Right renal pelvis (tissue), 4 donors: ENCODE data around the gene EXOC6B. TPM values are rescaled to one million over a fixed set of nuclear protein-coding genes. Genes with fewer than 3 reads are reported as not detected.

Experiments used
- DNase-seq, 4 donors: peaks; one replicate each; pipeline ENCODE4 v3.0.0-alpha.2; 2013; ENCODE audit warnings: low read depth in 4 of 4, low spot score in 3 of 4, missing footprints in 1 of 4
- polyA plus RNA-seq, 4 donors: library from polyadenylated mRNA; unstranded; fragments of 120-200 nt; gene quantifications; one replicate each; pipeline ENCODE4 v1.2.1, GENCODE V29; 2013; ENCODE audit not compliant: insufficient read length in 4 of 4

EXOC6B gene
- polyA plus RNA-seq, 4 donors, result 20.8 to 25.5 (median 23.7) TPM

DNA sequence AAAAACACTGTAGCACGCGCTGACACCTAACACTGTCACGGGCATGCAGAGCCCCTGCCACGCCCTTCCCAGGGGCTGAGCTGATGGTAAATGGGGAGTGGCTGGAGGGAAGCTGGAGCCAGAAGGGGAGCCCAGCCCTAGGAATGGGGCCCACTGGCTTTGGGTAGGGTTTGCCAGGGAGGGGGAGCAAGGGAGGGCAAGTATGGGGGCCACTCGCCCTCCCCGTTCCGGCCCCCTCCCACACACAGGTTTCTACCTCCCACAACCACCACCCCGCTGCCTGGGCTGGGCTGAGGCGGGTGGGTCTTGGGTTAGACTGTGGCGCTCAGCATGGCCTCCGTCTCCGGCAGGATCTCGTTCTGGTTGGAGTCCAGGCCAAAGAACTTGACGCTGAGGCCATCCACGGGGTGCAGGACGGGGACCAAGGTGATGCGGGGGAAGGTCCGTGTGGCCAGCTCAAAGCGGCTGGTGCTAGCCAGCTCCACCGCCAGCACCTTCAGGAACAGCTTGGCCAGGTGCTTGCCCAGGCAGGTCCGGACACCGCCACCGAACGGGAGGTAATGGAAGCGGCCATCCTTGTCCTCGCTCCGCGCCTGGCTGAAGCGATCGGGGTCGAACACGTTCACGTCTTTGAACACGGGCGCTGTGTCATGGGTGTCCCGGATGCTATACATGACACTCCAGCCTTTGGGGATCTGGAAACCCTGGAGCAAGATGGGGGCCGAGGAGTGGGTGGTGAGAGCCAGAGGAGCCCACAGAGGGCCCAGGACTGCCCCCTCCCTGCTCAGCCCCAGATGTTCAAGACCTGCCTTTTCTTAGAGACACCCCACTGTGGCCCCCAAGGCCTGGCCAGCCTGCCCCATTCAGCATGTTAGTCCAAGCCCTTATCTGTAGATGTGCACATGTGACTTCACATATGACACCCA lies 693.7 kb downstream of the EXOC6B start:
- DNase-seq, result no peak

DNA sequence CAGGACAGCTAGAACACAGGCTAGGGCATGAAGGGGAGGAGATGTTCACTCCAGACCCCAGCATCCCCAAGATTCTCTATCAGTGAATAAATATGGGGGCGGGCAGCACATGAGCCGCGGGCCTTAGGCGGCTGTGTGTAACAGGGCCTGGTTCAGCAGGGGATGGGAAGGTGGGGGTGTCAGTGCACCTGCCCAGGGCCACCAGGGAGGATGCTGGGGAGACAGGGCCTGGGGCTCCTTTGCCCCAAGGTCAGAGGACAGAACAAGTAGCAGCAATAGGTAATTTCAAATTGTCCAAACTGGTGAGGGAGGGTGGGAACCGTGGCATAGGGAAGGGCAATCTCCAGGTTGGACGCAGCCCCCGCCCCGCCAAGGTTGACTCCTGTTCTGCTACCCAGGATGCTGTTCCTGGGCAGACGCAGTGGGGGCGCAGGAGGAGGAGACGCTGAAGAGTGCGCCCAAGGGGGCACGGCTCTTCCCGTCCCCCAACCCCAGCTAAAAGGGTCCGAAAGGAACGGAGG lies 694.4 kb downstream of the EXOC6B start:
- no peak for DNase-seq

DNA sequence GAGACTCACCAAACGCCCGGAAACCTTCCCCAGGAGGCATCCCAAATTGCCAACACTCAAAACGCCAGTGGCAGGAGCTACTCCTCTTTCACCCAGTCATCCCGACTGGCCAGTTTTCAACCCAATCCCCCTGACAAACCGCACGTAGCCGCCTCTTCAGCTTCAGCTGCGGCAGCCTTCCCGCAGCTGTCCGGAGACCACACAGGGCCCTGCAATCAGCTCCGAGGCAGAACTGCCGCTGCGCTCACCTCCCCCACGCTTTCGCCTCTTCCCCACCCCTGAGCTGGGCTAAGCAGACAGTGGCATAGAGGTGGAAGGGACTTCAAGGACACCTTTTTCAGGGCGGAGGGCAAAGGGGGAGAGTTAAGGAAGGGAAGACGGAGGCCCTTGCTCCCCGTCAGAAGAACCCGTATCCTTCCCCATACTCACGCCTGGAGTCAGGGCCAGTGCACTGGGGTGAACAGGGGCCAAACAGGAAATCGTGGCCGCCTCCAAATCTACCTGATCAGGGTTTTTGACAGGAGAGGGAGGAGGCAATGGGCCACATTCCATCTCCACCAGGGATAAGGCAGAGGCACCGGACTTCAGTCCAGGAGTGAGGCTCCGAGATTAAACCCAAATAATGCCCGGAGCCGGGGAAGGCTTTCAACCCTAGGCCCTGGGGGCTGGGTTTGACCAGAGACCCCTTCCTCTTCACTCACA lies 695.0 kb downstream of the EXOC6B start:
- DNase-seq, result no peak

DNA sequence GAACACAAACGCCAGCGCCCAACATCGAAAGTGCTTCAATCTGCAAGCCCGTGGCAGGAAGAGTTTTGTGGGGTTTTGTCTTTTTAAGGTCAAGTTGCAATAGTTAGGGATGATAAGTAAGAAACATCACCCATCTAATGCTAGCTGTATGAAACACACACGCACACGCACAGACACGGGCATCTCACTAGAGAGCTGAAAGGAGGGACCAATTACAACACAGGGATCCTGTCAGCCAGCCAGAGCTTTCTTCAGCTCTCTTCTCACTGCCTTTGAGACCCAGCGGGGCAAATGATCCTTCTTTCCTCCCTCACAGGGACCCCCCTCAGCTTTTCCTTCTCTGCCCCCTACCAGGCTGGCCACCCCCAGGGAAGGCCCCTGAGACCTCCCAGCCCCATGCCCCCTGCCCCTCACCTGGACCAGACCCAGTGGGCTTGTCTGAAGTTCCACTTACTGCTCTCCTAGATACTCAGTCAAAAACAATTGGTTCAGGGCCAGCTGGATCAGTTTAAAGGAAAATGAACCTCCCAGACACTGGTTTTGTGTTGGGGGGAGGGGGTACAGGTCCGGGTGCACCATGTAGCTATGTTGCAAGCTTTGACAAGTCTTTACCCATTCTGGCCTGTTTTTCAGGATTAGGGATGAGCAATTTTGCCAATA lies 696.0 kb downstream of the EXOC6B start:
- DNase-seq, result no peak

DNA sequence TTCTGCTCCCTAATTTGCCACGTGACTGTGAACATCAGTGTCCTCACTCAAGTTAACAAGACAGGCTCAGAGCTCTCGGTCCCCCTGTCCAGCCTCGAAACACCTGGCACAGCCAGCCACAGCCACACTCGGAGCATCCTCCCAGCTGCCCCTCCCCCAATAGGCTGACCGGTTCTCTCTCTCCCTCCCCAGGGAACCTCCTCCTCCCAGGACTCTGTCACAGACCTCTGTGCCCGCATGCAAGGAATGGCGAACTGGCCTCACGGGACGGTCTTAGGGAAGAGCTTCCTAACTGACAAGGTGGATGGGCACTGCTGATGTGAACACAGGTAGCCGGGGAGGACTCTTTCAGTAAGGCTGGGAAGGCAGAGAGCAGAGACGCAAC lies 697.0 kb downstream of the EXOC6B start:
- DNase-seq, result no peak

DNA sequence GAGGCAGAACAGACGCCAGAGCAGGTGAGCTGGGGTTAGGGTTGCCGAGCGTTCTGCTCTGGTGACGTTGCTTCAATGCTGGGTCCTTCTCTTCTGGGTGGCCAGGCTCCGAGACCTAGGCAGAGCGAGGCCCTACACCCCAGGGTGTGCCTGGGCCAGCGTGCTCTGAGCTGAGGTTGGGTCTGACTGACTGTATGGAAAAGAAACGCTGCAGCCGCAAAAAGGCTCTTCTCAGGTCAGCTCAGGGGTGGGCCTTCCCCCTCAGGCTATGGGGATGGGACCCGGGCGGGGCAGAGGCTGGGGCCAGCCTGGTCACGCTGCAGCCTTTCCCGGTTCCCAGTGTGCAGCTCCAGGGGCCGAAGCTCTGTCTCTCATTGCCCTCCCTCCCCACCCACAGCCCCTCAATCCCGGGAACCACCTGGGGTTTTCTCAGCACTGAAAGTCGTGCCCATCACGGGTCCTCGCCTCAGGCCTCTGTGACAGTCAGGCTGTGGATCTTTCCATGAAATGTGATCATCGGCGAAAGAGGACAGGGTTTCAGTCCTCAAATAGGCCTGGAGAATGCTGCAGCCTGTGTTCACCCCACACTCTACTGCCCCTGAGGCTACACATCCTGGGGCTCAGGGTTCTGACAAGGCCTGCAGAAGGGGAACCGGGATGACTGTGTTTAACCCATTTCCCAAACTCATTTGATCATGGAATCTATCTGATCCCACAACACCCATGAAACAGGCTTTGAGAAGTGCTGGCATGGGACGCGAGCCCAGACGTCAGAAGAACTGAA lies 697.6 kb downstream of the EXOC6B start:
- DNase-seq, result no peak

DNA sequence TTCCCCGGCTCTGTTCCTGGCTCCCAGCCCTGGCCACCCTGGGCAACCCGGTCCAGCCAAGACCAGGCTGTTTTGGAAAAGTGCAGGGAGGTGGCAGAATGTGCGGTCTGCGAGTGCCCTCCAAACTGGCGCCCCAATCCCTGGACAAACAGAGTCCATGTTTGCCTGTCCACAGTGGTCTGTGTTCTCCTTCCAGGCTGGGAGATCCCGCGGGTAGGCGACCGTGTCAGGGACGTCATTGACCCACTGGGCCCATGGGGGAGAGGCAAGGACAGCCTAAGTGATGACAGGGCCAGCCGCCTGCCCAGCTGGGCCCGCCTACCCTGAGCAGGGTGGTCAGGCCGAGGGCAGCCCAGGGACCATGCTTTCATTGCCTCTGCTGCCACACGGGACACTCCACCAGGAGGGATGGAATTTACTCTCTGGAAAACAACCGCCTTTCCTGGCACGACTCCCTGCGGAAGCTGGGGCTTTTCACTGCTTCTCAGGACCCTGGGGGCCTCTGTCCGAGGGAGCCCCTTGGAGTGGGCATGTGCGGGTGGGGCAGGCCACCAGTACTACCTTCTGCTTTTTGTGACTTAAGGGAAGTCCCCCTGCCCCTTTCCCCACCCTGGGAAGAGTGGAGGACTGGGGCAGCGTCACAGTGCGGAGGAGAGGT lies 698.3 kb downstream of the EXOC6B start:
- DNase-seq, result no peak

DNA sequence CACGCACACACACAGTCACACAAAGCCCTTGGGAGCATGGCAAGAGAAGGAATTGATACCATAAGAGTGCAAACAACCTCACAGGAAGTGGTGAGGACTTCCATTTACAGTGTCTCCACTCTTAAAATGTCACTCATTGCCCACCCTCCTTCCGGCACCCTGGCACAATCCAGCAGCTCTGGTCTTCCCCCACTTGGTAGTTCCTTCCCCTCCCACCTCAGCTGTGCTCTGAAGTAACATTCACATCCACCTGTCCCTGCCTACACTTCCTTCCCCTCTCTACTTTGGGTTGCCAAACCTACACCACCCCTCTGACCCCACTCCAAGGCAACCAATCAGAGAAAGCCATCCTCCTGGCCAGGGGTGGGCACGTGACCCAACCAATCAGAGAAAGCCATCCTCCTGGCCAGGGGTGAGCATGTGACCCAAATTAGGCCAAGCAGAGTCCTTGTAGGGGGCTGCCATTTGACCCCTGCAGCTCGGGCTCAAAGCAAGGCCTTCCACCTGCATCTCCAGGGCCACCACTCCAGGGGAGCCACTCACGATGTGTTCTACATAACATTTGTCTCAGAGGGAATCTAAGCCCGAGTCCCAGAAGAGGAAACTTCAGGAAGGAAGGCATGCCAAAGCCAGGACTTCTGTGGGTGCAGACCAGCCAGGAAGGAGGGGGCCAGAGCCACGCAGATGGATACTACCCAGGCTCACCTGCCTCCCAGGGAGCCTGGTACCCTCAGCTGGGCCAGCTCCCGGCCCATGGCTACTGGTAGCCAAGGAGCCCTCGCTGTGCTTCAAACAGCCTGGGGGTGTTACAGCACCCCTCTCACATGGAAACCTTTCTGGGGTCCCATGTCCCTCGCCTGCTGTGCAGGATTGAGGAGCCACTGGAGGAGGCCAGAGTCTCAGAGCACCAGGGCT lies 699.4 kb downstream of the EXOC6B start:
- no peak for DNase-seq

Other genes with a start within 250 kb of the EXOC6B start
- 10 to 100 TPM; 11.5 to 13.4 (median 12.3) TPM for gene SPR, start 61.4 kb upstream of the EXOC6B start, polyA plus RNA-seq
- gene EMX1, start 91.5 kb upstream of the EXOC6B start, polyA plus RNA-seq, result 10 to 100 TPM; 38.7 to 52.2 (median 49.7) TPM
- gene SFXN5, start 245.7 kb upstream of the EXOC6B start, polyA plus RNA-seq, result 10 to 100 TPM; 25.9 to 32.6 (median 26.9) TPM